ENCODE data around the gene PAPPA. TPM values are rescaled to one million over a fixed set of nuclear protein-coding genes. Genes with fewer than 3 reads are reported as not detected.

The PAPPA gene
- polyA plus RNA-seq, 1 of the 3 experiments (the other 2 are of a cell fraction), result 44.5 TPM

GRCh38 chr9:116219686-116220085 lies 66.1 kb downstream of the PAPPA start:
- H3K9ac ChIP-seq, result no peak overlapping the region
- H3F3A ChIP-seq (replicated peaks; ENCODE audit: insufficient read depth), result peaks cover 41% of the 10 kb centered on the region
- H3K36me3 ChIP-seq (replicated peaks in 1 of 2; ENCODE audit: control insufficient read depth in 1 of 2, insufficient read depth in 2 of 2, low read length in 1 of 2), result peaks cover 15 to 78% of the 10 kb centered on the region in 2 experiments
- no peak overlapping the region for H3K27ac ChIP-seq (ENCODE audit: low read depth in 2 of 2, low read length in 1 of 2)
- H3K4me2 ChIP-seq, result no peak overlapping the region
- H3K9me3 ChIP-seq, result no peaks in the 10 kb centered on the region
- H3K4me3 ChIP-seq (ENCODE audit: low read depth in 2 of 2, low read length in 1 of 2), result no peak overlapping the region
- peaks cover 54% of the 10 kb centered on the region for H3K79me2 ChIP-seq (ENCODE audit: insufficient read depth)
- ChIA-PET CTCF (no interaction called here), POLR2A (no interaction called here)
- no peak for DNase-seq
- no peaks in the 10 kb centered on the region for H3K4me1 ChIP-seq (ENCODE audit: control insufficient read depth in 1 of 2, insufficient read depth in 2 of 2, low read depth in 1 of 2, low read length in 1 of 2)
- no peak overlapping the region for H2AFZ ChIP-seq (ENCODE audit: low read depth)
- H3K27me3 ChIP-seq (ENCODE audit: insufficient read depth), result no peaks in the 10 kb centered on the region
- TF ChIP-seq FOSL2 (IDR thresholded peaks at IDR 0.05; ENCODE audit: borderline replicate concordance, low read depth), result no peak
- TF ChIP-seq SIN3A (IDR thresholded peaks at IDR 0.05; ENCODE audit: borderline replicate concordance, low read depth, low read length), result no peak
- no peak for TF ChIP-seq NFIC (IDR thresholded peaks at IDR 0.05; ENCODE audit: borderline replicate concordance)
- no peak for TF ChIP-seq NRF1 (IDR thresholded peaks at IDR 0.05; ENCODE audit: low read depth, low read length)
- no peak for TF ChIP-seq RXRA (IDR thresholded peaks at IDR 0.05; ENCODE audit: borderline replicate concordance, low read depth)
- no peak for TF ChIP-seq POLR2AphosphoS5 (IDR thresholded peaks at IDR 0.05; ENCODE audit: low read depth, low read length)
- TF ChIP-seq ELF1 (IDR thresholded peaks at IDR 0.05), result no peak
- TF ChIP-seq IRF3 (IDR thresholded peaks at IDR 0.05; ENCODE audit: low read depth, low read length), result no peak
- TF ChIP-seq USF2 (IDR thresholded peaks at IDR 0.05; ENCODE audit: borderline replicate concordance, low read depth, low read length), result no peak
- TF ChIP-seq TCF12 (IDR thresholded peaks at IDR 0.05), result no peak
- no peak for TF ChIP-seq FOXJ3 (CRISPR knock-in tag; IDR thresholded peaks at IDR 0.05)
- TF ChIP-seq MXI1 (IDR thresholded peaks at IDR 0.05; ENCODE audit: low read depth, low read length), result no peak
- no peak for TF ChIP-seq SMC3 (IDR thresholded peaks at IDR 0.05; ENCODE audit: low read depth, low read length)
- TF ChIP-seq REST (IDR thresholded peaks at IDR 0.05; ENCODE audit: low read depth, low read length), result no peak
- TF ChIP-seq RCOR1 (IDR thresholded peaks at IDR 0.05; ENCODE audit: low read length), result no peak
- no peak for TF ChIP-seq RAD21 (IDR thresholded peaks at IDR 0.05; ENCODE audit: low read length)
- no peak for TF ChIP-seq PBX3 (IDR thresholded peaks at IDR 0.05)
- no peaks in the 10 kb centered on the region for H3K9me2 ChIP-seq
- H4K20me1 ChIP-seq (ENCODE audit: insufficient read depth), result peaks cover 10% of the 10 kb centered on the region; the same call in 1 of the 2 replicates
- 95% methylated on average over 11 of the region's 11 CpGs for WGBS (ENCODE audit: low lambda C conversion rate)
